PC-9 (cell line): ENCODE data around the gene TH. TPM values are rescaled to one million over a fixed set of nuclear protein-coding genes. Genes with fewer than 3 reads are reported as not detected.

Experiments used
- BruUV-seq: library from RNA; stranded (reverse); fragments of 400-500 nt; replicated peaks from 2 replicates; lab custom pipeline; 2021; lab: Mats Ljungman, UMichigan
- CTCF ChIA-PET: fragments of 300-600 bp; sonication (Branson Sonifier 250); formaldehyde crosslinking; loops from one replicate; lab custom pipeline; 2022; ENCODE audit warnings: antibody characterized with exemption; lab: Charles Lee
- POLR2A ChIA-PET: fragments of 300-600 bp; sonication (Branson Sonifier 250); formaldehyde crosslinking; loops from one replicate; lab custom pipeline; 2022; ENCODE audit warnings: antibody characterized with exemption; ENCODE audit not compliant: unreplicated experiment; lab: Charles Lee
- DNase-seq, 2 experiments: peaks; one replicate each; pipeline versions ENCODE4 v3.0.0 to v3.0.0-alpha.2; 2015 to 2022; ENCODE audit warnings: mixed read lengths in 1 of 2
- H2AFZ ChIP-seq: fragments of 200-600 bp; sonication (generic); 2 replicates; pipeline ENCODE4 v1.8.1; 2017; ENCODE audit warnings: antibody characterized with exemption
- H3F3A ChIP-seq: fragments of 200-600 bp; sonication (generic); 2 replicates; pipeline ENCODE4 v1.8.1; 2017; ENCODE audit warnings: antibody characterized with exemption, mild to moderate bottlenecking, low read depth; ENCODE audit not compliant: insufficient read depth
- H3K27ac ChIP-seq: fragments of 200-600 bp; sonication (generic); 2 replicates; pipeline ENCODE4 v1.6.1; 2016; ENCODE audit warnings: mixed run types
- H3K27me3 ChIP-seq: fragments of 200-600 bp; sonication (generic); 2 replicates; pipeline ENCODE4 v1.6.1; 2016; ENCODE audit warnings: low read depth, mixed run types; ENCODE audit not compliant: insufficient read depth
- H3K36me3 ChIP-seq: fragments of 200-600 bp; sonication (generic); 2 replicates; pipeline ENCODE4 v1.6.1; 2016; ENCODE audit warnings: low read depth, mixed run types
- H3K4me1 ChIP-seq: fragments of 200-600 bp; sonication (generic); replicated peaks from 2 replicates; pipeline ENCODE4 v1.6.1; 2016; ENCODE audit warnings: mixed run types; ENCODE audit not compliant: insufficient read depth
- H3K4me2 ChIP-seq: fragments of 200-600 bp; sonication (generic); 2 replicates; pipeline ENCODE4 v1.6.1; 2017; ENCODE audit warnings: mixed run types
- H3K4me3 ChIP-seq: fragments of 200-600 bp; sonication (generic); 2 replicates; pipeline ENCODE4 v1.6.1; 2016; ENCODE audit warnings: mixed run types
- H3K79me2 ChIP-seq: fragments of 200-600 bp; sonication (generic); 2 replicates; pipeline ENCODE4 v1.6.1; 2017; ENCODE audit warnings: low read depth, mixed run types
- H3K9me2 ChIP-seq: fragments of 200-600 bp; sonication (generic); 2 replicates; pipeline ENCODE4 v1.8.1; 2017; ENCODE audit warnings: mild to moderate bottlenecking; ENCODE audit not compliant: insufficient read depth
- H3K9me3 ChIP-seq: fragments of 200-600 bp; sonication (generic); 2 replicates; pipeline ENCODE4 v1.8.1; 2016; ENCODE audit warnings: low read depth; ENCODE audit not compliant: insufficient read depth
- H4K20me1 ChIP-seq: fragments of 200-600 bp; sonication (generic); 2 replicates; pipeline ENCODE4 v1.8.1; 2017; ENCODE audit not compliant: insufficient read depth
- EZH2 ChIP-seq: fragments of 200-600 bp; sonication (generic); IDR thresholded peaks from 2 replicates; pipeline ENCODE4 v1.8.0; 2017; ENCODE audit warnings: antibody characterized with exemption, low read depth
- intact Hi-C: fragments of 100-400 bp; cut with micrococcal nuclease; formaldehyde crosslinking; loops from one replicate; pipeline ENCODE4 v1.10.0; 2022; ENCODE audit not compliant: unreplicated experiment
- microRNA-seq: library from miRNA; unstranded; fragments of <30 nt; microRNA quantifications from one replicate; pipeline ENCODE4 v1.2.0, GENCODE V29; 2021; ENCODE audit warnings: borderline number of aligned reads, borderline replicate concordance
- total RNA-seq: library from RNA; stranded (reverse); gene quantifications from 2 replicates; pipeline ENCODE4 v1.2.3, GENCODE V29; 2021
- TF ChIP-seq, protein P1 (sequence below): fragments of 200-600 bp; sonication (generic); conservative IDR thresholded peaks from 2 replicates; pipeline ENCODE4 v1.6.1; 2017; ENCODE audit warnings: mixed run types, antibody characterized with exemption, mild to moderate bottlenecking, moderate library complexity

TH gene
- total RNA-seq, 1 experiment from 2014 or later: 2.2 TPM

DNA sequence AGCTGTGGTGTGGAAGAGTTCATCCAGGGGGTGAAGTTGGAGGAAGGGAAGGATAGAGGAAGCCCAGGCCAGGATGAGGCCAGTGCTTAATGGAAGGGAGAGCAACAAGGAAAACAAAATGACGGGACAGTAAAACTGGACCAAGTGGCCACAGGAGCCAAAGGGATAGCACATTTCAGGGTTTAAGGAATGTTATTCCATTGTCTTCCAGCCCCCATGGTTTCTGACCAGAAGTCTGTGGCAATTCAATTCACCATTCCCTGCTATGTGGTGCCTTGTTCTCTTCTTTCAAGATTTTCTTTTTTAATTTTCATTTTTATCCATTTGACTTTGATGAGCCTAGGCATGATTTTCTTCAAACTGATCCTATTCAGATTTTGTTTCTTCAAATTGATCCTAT, 54.9 kb downstream of the TH start:
- BruUV-seq: no TSS peak
- H4K20me1 ChIP-seq: no peaks in the 10 kb centered on the region
- intact Hi-C loops: no loop called here

DNA sequence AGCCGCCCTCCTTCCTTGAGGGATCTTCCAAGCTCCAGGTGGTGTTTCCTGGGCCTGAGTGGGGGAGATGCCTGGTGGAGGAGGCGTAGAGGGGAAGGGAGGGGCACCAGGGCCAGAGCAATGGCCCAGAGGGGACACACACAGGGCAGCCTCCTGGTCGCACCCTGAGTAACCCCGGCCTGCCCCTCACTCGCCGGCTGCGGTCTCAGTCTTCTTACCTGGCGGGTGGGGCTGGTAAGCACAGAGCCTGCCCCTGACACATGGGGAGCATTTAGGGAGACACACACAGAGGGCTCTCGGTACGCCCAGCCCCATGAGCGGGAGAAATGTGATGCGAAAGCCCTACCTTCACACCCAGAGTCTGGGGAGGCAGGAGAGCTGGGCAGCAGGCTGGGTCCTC, 56.3 kb downstream of the TH start:
- Histone ChIP-seq H3K36me3 (no peaks in the 10 kb centered on the region), H4K20me1 (no peaks in the 10 kb centered on the region), H3K9me2 (no peaks in the 10 kb centered on the region), H3K4me2 (no peak overlapping the region), H3K27me3 (no peaks in the 10 kb centered on the region; the same call in 1 of the 2 replicates), H3K27ac (no peak overlapping the region), H3F3A (no peaks in the 10 kb centered on the region), H3K9me3 (no peaks in the 10 kb centered on the region), H2AFZ (no peak overlapping the region), H3K4me3 (no peak overlapping the region), H3K79me2 (no peaks in the 10 kb centered on the region), H3K4me1 (no peaks in the 10 kb centered on the region)
- ChIA-PET POLR2A (no interaction called here), CTCF (no interaction called here)
- no TSS peak for BruUV-seq
- intact Hi-C loops: no loop called here
- TF ChIP-seq, protein P1, sequence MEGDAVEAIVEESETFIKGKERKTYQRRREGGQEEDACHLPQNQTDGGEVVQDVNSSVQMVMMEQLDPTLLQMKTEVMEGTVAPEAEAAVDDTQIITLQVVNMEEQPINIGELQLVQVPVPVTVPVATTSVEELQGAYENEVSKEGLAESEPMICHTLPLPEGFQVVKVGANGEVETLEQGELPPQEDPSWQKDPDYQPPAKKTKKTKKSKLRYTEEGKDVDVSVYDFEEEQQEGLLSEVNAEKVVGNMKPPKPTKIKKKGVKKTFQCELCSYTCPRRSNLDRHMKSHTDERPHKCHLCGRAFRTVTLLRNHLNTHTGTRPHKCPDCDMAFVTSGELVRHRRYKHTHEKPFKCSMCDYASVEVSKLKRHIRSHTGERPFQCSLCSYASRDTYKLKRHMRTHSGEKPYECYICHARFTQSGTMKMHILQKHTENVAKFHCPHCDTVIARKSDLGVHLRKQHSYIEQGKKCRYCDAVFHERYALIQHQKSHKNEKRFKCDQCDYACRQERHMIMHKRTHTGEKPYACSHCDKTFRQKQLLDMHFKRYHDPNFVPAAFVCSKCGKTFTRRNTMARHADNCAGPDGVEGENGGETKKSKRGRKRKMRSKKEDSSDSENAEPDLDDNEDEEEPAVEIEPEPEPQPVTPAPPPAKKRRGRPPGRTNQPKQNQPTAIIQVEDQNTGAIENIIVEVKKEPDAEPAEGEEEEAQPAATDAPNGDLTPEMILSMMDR: no peak
- no peak for TF ChIP-seq EZH2
- no peak for DNase-seq

More for the DNA sequence above, 54.9 kb downstream of the TH start:
- no peaks in the 10 kb centered on the region for H3F3A ChIP-seq
- H3K36me3 ChIP-seq: no peaks in the 10 kb centered on the region
- H3K27me3 ChIP-seq: peaks cover 5% of the 10 kb centered on the region; the same call in 1 of the 2 replicates
- H3K9me3 ChIP-seq: no peaks in the 10 kb centered on the region
- H3K27ac ChIP-seq: no peak overlapping the region
- ChIA-PET CTCF (no interaction called here), POLR2A (no interaction called here)
- no peaks in the 10 kb centered on the region for H3K79me2 ChIP-seq
- no peak overlapping the region for H3K4me2 ChIP-seq
- no peak for DNase-seq
- no peak overlapping the region for H3K4me3 ChIP-seq
- H3K4me1 ChIP-seq: no peaks in the 10 kb centered on the region
- no peaks in the 10 kb centered on the region for H3K9me2 ChIP-seq
- TF ChIP-seq, protein P1: no peak
- TF ChIP-seq EZH2: no peak
- H2AFZ ChIP-seq: no peak overlapping the region

DNA sequence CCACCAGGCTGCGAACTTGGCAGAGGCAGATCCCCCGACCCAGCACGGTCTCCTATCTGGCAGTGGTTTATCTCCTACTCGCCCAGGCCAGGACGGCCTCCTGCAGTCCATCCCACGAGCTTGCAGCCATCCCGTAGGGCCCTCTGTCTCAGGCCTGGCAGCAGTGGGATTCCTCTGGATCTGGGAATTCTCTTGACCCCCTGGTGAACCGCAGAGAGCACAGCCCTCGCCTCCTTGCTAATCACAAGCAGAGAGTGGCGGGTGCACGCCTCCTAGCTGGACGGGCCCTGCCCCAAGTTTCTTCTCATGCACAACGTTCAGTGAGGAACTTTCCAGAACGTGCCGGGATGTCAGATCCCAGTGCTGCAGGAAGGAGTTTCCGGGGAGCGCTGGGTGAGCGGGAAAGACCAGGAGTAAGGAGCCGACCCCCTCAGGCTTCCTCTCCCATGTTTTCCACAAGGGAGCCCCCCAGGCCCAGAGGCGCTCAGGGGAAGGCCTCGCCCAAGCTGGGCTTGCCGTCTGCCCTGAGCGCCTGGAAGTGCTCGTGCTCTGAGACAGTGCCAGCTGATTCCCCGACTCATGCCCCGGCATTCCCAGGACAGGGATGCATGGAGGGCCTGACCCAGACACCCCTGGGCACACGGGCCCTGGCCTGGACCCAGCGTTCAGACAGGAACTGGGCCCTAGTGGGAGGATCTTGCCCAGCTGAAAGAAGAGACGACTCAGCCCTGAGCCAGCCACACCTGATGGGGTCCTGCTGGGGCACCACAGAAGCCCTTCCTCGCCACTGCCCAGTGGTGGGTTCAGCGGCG, 57.0 kb downstream of the TH start:
- Histone ChIP-seq H3K79me2 (no peaks in the 10 kb centered on the region), H2AFZ (no peak overlapping the region), H4K20me1 (no peaks in the 10 kb centered on the region), H3K9me2 (no peaks in the 10 kb centered on the region), H3F3A (no peaks in the 10 kb centered on the region), H3K4me1 (no peaks in the 10 kb centered on the region), H3K9me3 (no peaks in the 10 kb centered on the region), H3K36me3 (no peaks in the 10 kb centered on the region), H3K4me3 (no peak overlapping the region), H3K27me3 (no peaks in the 10 kb centered on the region; the same call in 1 of the 2 replicates), H3K4me2 (no peak overlapping the region), H3K27ac (no peak overlapping the region)
- ChIA-PET CTCF (interaction anchor here (0.6 kb wide), 2 partner anchors 109 to 168 kb away, joined by 3 to 7 read pairs; no protein-coding TSS in a partner anchor), POLR2A (no interaction called here)
- BruUV-seq: no TSS peak
- no peak for DNase-seq
- no peak for TF ChIP-seq EZH2
- TF ChIP-seq, protein P1: no peak
- intact Hi-C loops: no loop called here

Small RNA genes within 50 kb of the gene (microRNA-seq; reads per million reads assigned to microRNA genes)
- gene MIR4686 (not detected), gene MIR483 (not detected)

Other genes starting within 250 kb of the TH start
- gene MRPL23, start 224.5 kb downstream of the TH start, total RNA-seq: 66.4 and 76.3 TPM in 2 replicates
- 0.26 and 0.53 TPM in 2 replicates for gene H19, start 174.0 kb downstream of the TH start, total RNA-seq
- 0.15 and 0.24 TPM in 2 replicates for gene IGF2, start 32.4 kb downstream of the TH start, total RNA-seq
- gene INS, start 10.6 kb downstream of the TH start, total RNA-seq: not detected in 2 replicates
- not detected in 2 replicates for gene ASCL2, start 98.8 kb upstream of the TH start, total RNA-seq
- not detected in 2 replicates for gene C11orf21, start 130.1 kb upstream of the TH start, total RNA-seq
- gene TSPAN32, start 130.2 kb upstream of the TH start, total RNA-seq: not detected in 2 replicates
- gene CD81, start 205.5 kb upstream of the TH start, total RNA-seq: 180 and 231 TPM in 2 replicates
- gene TSSC4, start 228.9 kb upstream of the TH start, total RNA-seq: 35.6 and 49.3 TPM in 2 replicates